Stimulated activated CD4-positive, alpha-beta T cell treated with anti-CD3 and anti-CD28 coated beads, Interleukin-2, amount 100 ng/mL, for 4 hours (primary cell): Measurements from ENCODE around the gene TFAP2E.
"Not testable (repeated sequence)": the region's sequence is repeated elsewhere in the genome, so short reads cannot be mapped to it uniquely, and the experiment has no call there.

Experiments used
- DNase-seq: peaks from one replicate; pipeline ENCODE4 v3.0.0-alpha.2; 2020; ENCODE audit warnings: low read depth

TFAP2E gene

GRCh38 chr1:35574125-35574654 is 1.1 kb downstream of the TFAP2E start:
- DNase-seq, result no peak

GRCh38 chr1:35574655-35575415 is 1.7 kb downstream of the TFAP2E start:
- no peak for DNase-seq

GRCh38 chr1:35575416-35575958 is 2.4 kb downstream of the TFAP2E start:
- DNase-seq, result no peak

- DNase-seq, result no peak
Observed at GRCh38 chr1:35576061-35576765, 3.1 kb downstream of the TFAP2E start.

- not testable (repeated sequence) for DNase-seq
Observed at GRCh38 chr1:35576766-35577070, 3.6 kb downstream of the TFAP2E start.

GRCh38 chr1:35577071-35577998 is 4.2 kb downstream of the TFAP2E start:
- DNase-seq, result no peak

- no peak for DNase-seq
Observed at GRCh38 chr1:35580949-35581388, 7.9 kb downstream of the TFAP2E start.

- not testable (repeated sequence) for DNase-seq
Observed at GRCh38 chr1:35581621-35582020, 8.5 kb downstream of the TFAP2E start.

- DNase-seq, result no peak
Observed at GRCh38 chr1:35585281-35585680, 12.2 kb downstream of the TFAP2E start.

- not testable (repeated sequence) for DNase-seq
Observed at GRCh38 chr1:35585805-35586204, 12.7 kb downstream of the TFAP2E start.

GRCh38 chr1:35586808-35587207 is 13.7 kb downstream of the TFAP2E start:
- DNase-seq, result no peak

GRCh38 chr1:35587736-35588135 is 14.6 kb downstream of the TFAP2E start:
- no peak for DNase-seq

GRCh38 chr1:35588197-35588910 is 15.2 kb downstream of the TFAP2E start:
- no peak for DNase-seq

- DNase-seq, result no peak
Observed at GRCh38 chr1:35589516-35590427, 16.7 kb downstream of the TFAP2E start.

GRCh38 chr1:35590476-35591040 is 17.4 kb downstream of the TFAP2E start:
- no peak for DNase-seq

GRCh38 chr1:35591211-35591610 is 18.1 kb downstream of the TFAP2E start:
- no peak for DNase-seq

- no peak for DNase-seq
Observed at GRCh38 chr1:35592991-35593769, 20.1 kb downstream of the TFAP2E start.

GRCh38 chr1:35594005-35594760 is 21.1 kb downstream of the TFAP2E start:
- no peak for DNase-seq
